Activated CD4-positive, alpha-beta T cell treated with anti-CD3 and anti-CD28 coated beads, Interleukin-2, amount 50 U/mL, for 1 hour (primary cell): ENCODE data around the gene PALLD.

Source experiments
- DNase-seq: peaks from one replicate; pipeline ENCODE4 v3.0.0-alpha.2; 2020

PALLD gene

GRCh38 chr4:168839758-168840391 is 343.0 kb downstream of the PALLD start:
- no peak for DNase-seq

GRCh38 chr4:168840392-168840763 is 343.5 kb downstream of the PALLD start:
- DNase-seq: no peak

- no peak for DNase-seq
Measured at GRCh38 chr4:168841000-168841671, 344.3 kb downstream of the PALLD start.

GRCh38 chr4:168841672-168842019 is 344.8 kb downstream of the PALLD start:
- DNase-seq: no peak

- DNase-seq: no peak
Measured at GRCh38 chr4:168842186-168842585, 345.3 kb downstream of the PALLD start.

GRCh38 chr4:168843635-168844034 is 346.8 kb downstream of the PALLD start:
- no peak for DNase-seq

GRCh38 chr4:168844353-168845049 is 347.6 kb downstream of the PALLD start:
- DNase-seq: no peak

GRCh38 chr4:168845897-168846296 is 349.0 kb downstream of the PALLD start:
- no peak for DNase-seq

GRCh38 chr4:168846414-168846813 is 349.6 kb downstream of the PALLD start:
- DNase-seq: no peak

GRCh38 chr4:168847771-168848502 is 351.1 kb downstream of the PALLD start:
- no peak for DNase-seq

- DNase-seq: no peak
Measured at GRCh38 chr4:168849030-168849675, 352.3 kb downstream of the PALLD start.

GRCh38 chr4:168849997-168850396 is 353.1 kb downstream of the PALLD start:
- DNase-seq: no peak

- DNase-seq: no peak
Measured at GRCh38 chr4:168852387-168852786, 355.5 kb downstream of the PALLD start.

GRCh38 chr4:168852933-168853713 is 356.3 kb downstream of the PALLD start:
- DNase-seq: no peak

GRCh38 chr4:168853770-168854169 is 356.9 kb downstream of the PALLD start:
- no peak for DNase-seq

GRCh38 chr4:168854350-168854921 is 357.6 kb downstream of the PALLD start:
- no peak for DNase-seq

- no peak for DNase-seq
Measured at GRCh38 chr4:168856312-168856711, 359.5 kb downstream of the PALLD start.

- DNase-seq: no peak
Measured at GRCh38 chr4:168857009-168857408, 360.2 kb downstream of the PALLD start.

- DNase-seq: no peak
Measured at GRCh38 chr4:168857546-168858314, 360.9 kb downstream of the PALLD start.

- no peak for DNase-seq
Measured at GRCh38 chr4:168859100-168859499, 362.2 kb downstream of the PALLD start.
